Measurements from ENCODE around the gene FRMD4A. TPM values are rescaled to one million over a fixed set of nuclear protein-coding genes. Genes with fewer than 3 reads are reported as not detected.
A peak's percentile ranks its signal among the peaks of the same experiment; 100 is the strongest.

FRMD4A gene
- total and polyA plus RNA-seq, 10 of the 15 experiments (the other 5 are each of a cell fraction or from before 2014, with no cell fraction given), result 17.8 to 75.2 (median 39.1) TPM

DNA sequence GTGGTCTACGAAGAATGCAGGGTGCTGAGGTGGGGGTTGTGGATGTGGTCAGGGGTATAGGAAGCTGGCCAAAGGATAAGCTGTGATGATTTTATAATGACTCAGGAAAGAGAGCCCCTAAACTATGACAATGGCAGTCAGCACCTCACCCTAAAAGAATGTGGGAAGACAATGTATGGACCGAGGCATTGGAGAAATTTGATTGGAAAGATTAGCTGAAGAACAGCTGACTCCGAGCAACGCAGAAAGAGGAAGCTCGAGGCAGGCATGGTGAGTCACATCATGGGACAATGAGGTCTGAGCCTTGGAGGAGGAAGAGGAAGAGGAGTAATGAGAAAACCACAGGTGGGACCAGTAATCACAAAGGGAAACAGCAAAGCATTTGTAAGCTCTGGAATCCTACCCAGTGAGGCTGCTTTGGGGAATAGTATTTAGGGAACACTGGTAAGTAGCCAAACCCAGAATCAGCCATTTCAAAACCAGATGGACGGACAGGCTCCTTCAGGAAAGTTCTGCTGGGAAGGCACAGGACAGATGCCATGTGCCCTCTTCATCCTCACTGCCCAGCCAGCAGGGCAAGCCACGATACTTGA, 448.5 kb downstream of the FRMD4A start:
- SMC1A ChIA-PET (ENCODE audit: uncharacterized antibody, unreplicated experiment), result interaction anchor here (0.8 to 1.3 kb wide), 3 partner anchors 22 to 96 kb away, joined by 3 read pairs; no protein-coding TSS in a partner anchor
- no peaks in the 10 kb centered on the region for H3K36me3 ChIP-seq (ENCODE audit: control insufficient read depth in 2 of 2, insufficient read depth in 2 of 2, low read length in 1 of 2)
- in situ Hi-C loops (cut with MboI) (no loop called here), intact Hi-C loops (cut with micrococcal nuclease; ENCODE audit: unreplicated experiment) (no loop called here)
- CTCF ChIA-PET, result interaction anchor here (0.6 kb wide), 1 partner anchor 99 kb away, joined by 3 read pairs; no protein-coding TSS in a partner anchor
- H3K4me1 ChIP-seq (ENCODE audit: control insufficient read depth, insufficient read depth, low read length), result peaks cover 9% of the 10 kb centered on the region
- WGBS (ENCODE audit: insufficient coverage, insufficient replicate concordance, low lambda C conversion rate, missing lambda C conversion rate), result 3% methylated on average over 7 of the region's 7 CpGs
- H4K20me1 ChIP-seq (ENCODE audit: control insufficient read depth, insufficient read depth), result no peaks in the 10 kb centered on the region
- FAIRE-seq, result no peak
- H3K27me3 ChIP-seq (replicated peaks in 1 of 2; ENCODE audit: control insufficient read depth in 2 of 2, insufficient read depth in 2 of 2, low read length in 1 of 2), result no peaks in the 10 kb centered on the region
- POLR2A ChIA-PET, result interaction anchor here (1.2 kb wide), 1 partner anchor 11 kb away, joined by 3 read pairs; no protein-coding TSS in a partner anchor
- TF ChIP-seq NFYB (IDR thresholded peaks at IDR 0.05; ENCODE audit: insufficient read depth, low read depth, low read length) (no peak), TARDBP (IDR thresholded peaks at IDR 0.05; ENCODE audit: borderline replicate concordance) (no peak), IKZF1 (conservative IDR thresholded peaks at IDR 0.05) (peak; percentile 40), IKZF2 (IDR thresholded peaks at IDR 0.05) (peak; percentile 50 to 61; a peak in 3 of 4 replicates), SPI1 (IDR thresholded peaks at IDR 0.05; ENCODE audit: borderline replicate concordance, insufficient read depth, low read depth, low read length) (peak; percentile 46; the same call in 1 of the 2 replicates)
- DNase-seq (ENCODE audit: low read depth, low spot score), result no peak
- H2AFZ ChIP-seq (ENCODE audit: control insufficient read depth, low read depth, low read length), result no peak overlapping the region
- no peak overlapping the region for H3K4me3 ChIP-seq
- no peaks in the 10 kb centered on the region for H3K79me2 ChIP-seq (ENCODE audit: control insufficient read depth, insufficient read depth, low read length)
- ATAC-seq, result no peak
- H3K9ac ChIP-seq (ENCODE audit: control insufficient read depth, insufficient read depth, low read length), result no peak overlapping the region
- H3K4me2 ChIP-seq (ENCODE audit: control insufficient read depth, insufficient read depth), result no peak overlapping the region; the same call in 1 of the 2 replicates
- H3K27ac ChIP-seq (ENCODE audit: control insufficient read depth, insufficient read depth), result no peak overlapping the region
- RAD21 ChIA-PET (ENCODE audit: unreplicated experiment), result interaction anchor here (0.9 kb wide), 1 partner anchor 9 kb away, joined by 3 read pairs; no protein-coding TSS in a partner anchor
- BruUV-seq (replicated peaks), result no TSS peak
- no peaks in the 10 kb centered on the region for H3K9me3 ChIP-seq (replicated peaks; ENCODE audit: control insufficient read depth, insufficient read depth, low read length)

DNA sequence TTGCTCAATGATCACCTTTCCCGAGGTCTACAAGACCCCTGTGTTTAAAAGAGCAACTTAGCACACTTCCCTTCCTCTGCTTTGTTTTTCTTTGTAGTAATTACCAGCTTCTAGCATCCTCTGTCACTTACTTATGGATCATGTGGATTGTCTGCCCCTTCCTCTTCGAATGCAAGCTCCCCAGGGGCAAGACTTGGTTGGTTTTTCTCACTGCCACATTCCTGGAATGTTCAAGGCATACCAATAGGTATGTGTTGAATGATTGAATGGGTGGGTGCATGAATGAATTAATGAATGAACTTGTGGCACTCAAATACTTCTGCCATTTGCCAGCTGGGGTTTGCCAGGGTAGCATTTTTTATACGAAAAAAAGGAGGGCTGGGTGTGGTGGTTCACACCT, 450.0 kb downstream of the FRMD4A start:
- no peak for FAIRE-seq
- BruUV-seq (replicated peaks), result no TSS peak

More for the DNA sequence above, 450.0 kb downstream of the FRMD4A start:
- Histone ChIP-seq H3K27ac (ENCODE audit: control insufficient read depth, insufficient read depth) (no peak overlapping the region), H3K27me3 (replicated peaks in 1 of 2; ENCODE audit: control insufficient read depth in 2 of 2, insufficient read depth in 2 of 2, low read length in 1 of 2) (no peaks in the 10 kb centered on the region), H3K4me2 (ENCODE audit: control insufficient read depth, insufficient read depth) (no peak overlapping the region), H3K36me3 (ENCODE audit: control insufficient read depth in 2 of 2, insufficient read depth in 2 of 2, low read length in 1 of 2) (no peaks in the 10 kb centered on the region), H4K20me1 (ENCODE audit: control insufficient read depth, insufficient read depth) (no peaks in the 10 kb centered on the region), H3K79me2 (ENCODE audit: control insufficient read depth, insufficient read depth, low read length) (no peaks in the 10 kb centered on the region), H3K4me3 (no peak overlapping the region), H3K4me1 (ENCODE audit: control insufficient read depth, insufficient read depth, low read length) (peaks cover 3% of the 10 kb centered on the region; the same call in 1 of the 2 replicates), H3K9me3 (replicated peaks; ENCODE audit: control insufficient read depth, insufficient read depth, low read length) (no peaks in the 10 kb centered on the region; the same call in 2 of the 3 replicates), H3K9ac (ENCODE audit: control insufficient read depth, insufficient read depth, low read length) (no peak overlapping the region), H2AFZ (ENCODE audit: control insufficient read depth, low read depth, low read length) (no peak overlapping the region)
- TF ChIP-seq ZNF24 (IDR thresholded peaks at IDR 0.05) (peak; percentile 32; the same call in 1 of the 2 replicates), NR2C1 (IDR thresholded peaks at IDR 0.05) (no peak)
- SMC1A ChIA-PET (ENCODE audit: uncharacterized antibody, unreplicated experiment), result interaction anchor here (0.6 to 1.2 kb wide), 3 partner anchors 47 to 305 kb away, joined by 3 read pairs; no protein-coding TSS in a partner anchor
- ATAC-seq, result no peak
- WGBS (ENCODE audit: insufficient coverage, insufficient replicate concordance, low lambda C conversion rate, missing lambda C conversion rate), result 12% methylated on average over 3 of the region's 3 CpGs
- intact Hi-C loops (cut with micrococcal nuclease; ENCODE audit: unreplicated experiment), result no loop called here
- in situ Hi-C loops (cut with MboI), result no loop called here
- no peak for DNase-seq (ENCODE audit: low read depth, low spot score)
- CTCF ChIA-PET, result no interaction called here
- RAD21 ChIA-PET (ENCODE audit: unreplicated experiment), result interaction anchor here (1.3 kb wide), 1 partner anchor 92 kb away, joined by 3 read pairs; no protein-coding TSS in a partner anchor
- POLR2A ChIA-PET, result interaction anchor here (0.7 kb wide), 1 partner anchor 13 kb away, joined by 4 read pairs; no protein-coding TSS in a partner anchor

Data from GM12878 (cell line).